GM23338 (cell line): ENCODE results near the gene SZT2. TPM values are rescaled to one million over a fixed set of nuclear protein-coding genes. Genes with fewer than 3 reads are reported as not detected.

ENCODE experiments used
- ATAC-seq: fragments of 200-7000 bp; cut with Tn5 transposase; 3 replicates; pipeline ENCODE4 v1.9.1; 2020
- DNase-seq: peaks from one replicate; pipeline ENCODE4 v3.0.0-alpha.2; 2015; ENCODE audit warnings: low spot score
- H2AFZ ChIP-seq: fragments of 200-600 bp; sonication (generic); 2 replicates; pipeline ENCODE4 v1.8.0; 2016; ENCODE audit warnings: antibody characterized with exemption, mild to moderate bottlenecking, moderate library complexity
- H3F3A ChIP-seq: fragments of 200-600 bp; sonication (generic); replicated peaks from 2 replicates; pipeline ENCODE4 v1.8.0; 2017; ENCODE audit warnings: antibody characterized with exemption, mixed run types, low read depth
- H3K27ac ChIP-seq: fragments of 200-600 bp; sonication (generic); 2 replicates; pipeline ENCODE4 v1.6.1; 2016; ENCODE audit warnings: low read depth
- H3K27me3 ChIP-seq: fragments of 200-600 bp; sonication (generic); 2 replicates; pipeline ENCODE4 v1.8.0; 2016; ENCODE audit warnings: mild to moderate bottlenecking, mixed run types, moderate library complexity; ENCODE audit not compliant: insufficient read depth
- H3K36me3 ChIP-seq: fragments of 200-600 bp; sonication (generic); 2 replicates; pipeline ENCODE4 v1.8.0; 2016; ENCODE audit warnings: mild to moderate bottlenecking; ENCODE audit not compliant: insufficient read depth
- H3K4me1 ChIP-seq: fragments of 200-600 bp; sonication (generic); 2 replicates; pipeline ENCODE4 v1.8.0; 2016; ENCODE audit warnings: mild to moderate bottlenecking, moderate library complexity; ENCODE audit not compliant: insufficient read depth
- H3K4me2 ChIP-seq: fragments of 200-600 bp; sonication (generic); 2 replicates; pipeline ENCODE4 v1.7.1; 2017; ENCODE audit warnings: mixed run types
- H3K4me3 ChIP-seq: fragments of 200-600 bp; sonication (generic); 2 replicates; pipeline ENCODE4 v1.6.1; 2016; ENCODE audit warnings: mixed run types
- H3K79me2 ChIP-seq: fragments of 200-600 bp; sonication (generic); replicated peaks from 2 replicates; pipeline ENCODE4 v1.8.0; 2017; ENCODE audit warnings: mild to moderate bottlenecking; ENCODE audit not compliant: insufficient read depth
- H3K9me2 ChIP-seq: fragments of 200-600 bp; sonication (generic); 2 replicates; pipeline ENCODE4 v1.8.0; 2017; ENCODE audit not compliant: insufficient read depth
- H4K20me1 ChIP-seq: fragments of 200-600 bp; sonication (generic); replicated peaks from 2 replicates; pipeline ENCODE4 v1.8.0; 2017; ENCODE audit warnings: mild to moderate bottlenecking; ENCODE audit not compliant: insufficient read depth
- H3K27ac Mint-ChIP-seq: 2 replicates; pipeline ENCODE4 v1.8.0; 2020; ENCODE audit warnings: inconsistent platforms, mild to moderate bottlenecking, moderate library complexity, mixed read lengths
- H3K27me3 Mint-ChIP-seq: 3 replicates; pipeline ENCODE4 v1.8.0; 2022; ENCODE audit warnings: low read depth, mild to moderate bottlenecking, moderate library complexity, mixed read lengths, inconsistent platforms; ENCODE audit not compliant: insufficient read depth, poor library complexity
- H3K36me3 Mint-ChIP-seq: 3 replicates; pipeline ENCODE4 v1.8.0; 2021; ENCODE audit warnings: low read depth, mild to moderate bottlenecking, inconsistent platforms, moderate library complexity, mixed read lengths
- H3K4me1 Mint-ChIP-seq: 3 replicates; pipeline ENCODE4 v1.8.0; 2020; ENCODE audit warnings: mild to moderate bottlenecking, inconsistent platforms, mixed read lengths
- H3K4me3 Mint-ChIP-seq: 3 replicates; pipeline ENCODE4 v1.8.0; 2021; ENCODE audit warnings: moderate library complexity, mild to moderate bottlenecking, inconsistent platforms, mixed read lengths
- H3K9me3 Mint-ChIP-seq: 3 replicates; pipeline ENCODE4 v1.8.0; 2020; ENCODE audit warnings: moderate library complexity, mild to moderate bottlenecking, inconsistent platforms, mixed read lengths
- CREB1 ChIP-seq: fragments of 250-450 bp; sonication (Bioruptor Pico); IDR thresholded peaks from 2 replicates; pipeline ENCODE4 v1.5.0; 2020; ENCODE audit warnings: low read depth, mild to moderate bottlenecking, moderate library complexity
- CTCF ChIP-seq, 2 experiments: fragments of 200-600 bp in 1 of 2; sonication (generic) in 1 of 2; conservative IDR thresholded peaks; 2 replicates each; pipeline versions ENCODE4 v1.5.1 to v1.6.1; 2016 to 2017; ENCODE audit warnings: antibody characterized with exemption in 2 of 2, low read depth in 2 of 2, mild to moderate bottlenecking in 2 of 2, moderate library complexity in 1 of 2
- EZH2 ChIP-seq: fragments of 200-600 bp; sonication (generic); IDR thresholded peaks from one replicate; pipeline ENCODE4 v1.8.0; 2017; ENCODE audit warnings: antibody characterized with exemption, mild to moderate bottlenecking, low read depth; ENCODE audit not compliant: unreplicated experiment
- EZH2phosphoT487 ChIP-seq: fragments of 200-600 bp; sonication (generic); IDR thresholded peaks from one replicate; pipeline ENCODE4 v1.8.1; 2018; ENCODE audit warnings: antibody characterized with exemption; ENCODE audit not compliant: unreplicated experiment
- JUNB ChIP-seq: IDR thresholded peaks from one replicate; pipeline ENCODE4 v1.6.1; 2016; ENCODE audit warnings: antibody characterized with exemption; ENCODE audit not compliant: unreplicated experiment
- POLR2AphosphoS5 ChIP-seq: IDR thresholded peaks from 2 replicates; pipeline ENCODE4 v1.6.1; 2016; ENCODE audit warnings: antibody characterized with exemption, low read depth
- STAT1 ChIP-seq: IDR thresholded peaks from one replicate; pipeline ENCODE4 v1.6.1; 2016; ENCODE audit warnings: antibody characterized with exemption; ENCODE audit not compliant: unreplicated experiment
- ZNF114 ChIP-seq: fragments of 250-450 bp; sonication (Bioruptor Pico); IDR thresholded peaks from 2 replicates; pipeline ENCODE4 v1.5.0; 2020; ENCODE audit warnings: mild to moderate bottlenecking, moderate library complexity
- ZNF331 ChIP-seq: fragments of 250-450 bp; sonication (Bioruptor Pico); IDR thresholded peaks from 2 replicates; pipeline ENCODE4 v1.5.0; 2020; ENCODE audit warnings: low read depth, mild to moderate bottlenecking, moderate library complexity
- polyA plus RNA-seq: library from polyadenylated mRNA; unstranded; fragments of >200 nt; fragmentation: Nextera tagmentation; extraction: Ambion mirVana; gene quantifications from 2 replicates; pipeline ENCODE4 v1.2.1, GENCODE V29; 2016
- total RNA-seq: library from RNA; depleted of rRNA; stranded (reverse); fragments of >200 nt; shearing (Covaris generic); gene quantifications from 2 replicates; pipeline ENCODE4 v1.2.3, GENCODE V29; 2014
- TF ChIP-seq, protein P1 (sequence below): IDR thresholded peaks from one replicate; pipeline ENCODE4 v1.6.1; 2018; ENCODE audit warnings: antibody characterized with exemption; ENCODE audit not compliant: unreplicated experiment
- TF ChIP-seq, protein P2 (sequence below): IDR thresholded peaks from 2 replicates; pipeline ENCODE4 v1.6.1; 2016; ENCODE audit warnings: antibody characterized with exemption

SZT2 gene
- total and polyA plus RNA-seq, 2 experiments from 2014 or later: 4.1 to 16.1 TPM

- H3K27ac ChIP-seq: no peak overlapping the region
- H3K9me3 Mint-ChIP-seq: no peaks in the 10 kb centered on the region
- ATAC-seq: no peak
Observed at GRCh38 chr1:43388613-43389012, 1.1 kb upstream of the SZT2 start.

More at GRCh38 chr1:43388613-43389012, 1.1 kb upstream of the SZT2 start:
- Histone ChIP-seq H3K4me1 (peaks cover 13% of the 10 kb centered on the region; the same call in 1 of the 2 replicates), H3K9me2 (no peaks in the 10 kb centered on the region), H3K27me3 (no peaks in the 10 kb centered on the region), H2AFZ (no peak overlapping the region), H3K4me3 (peak overlapping the region; percentile 66), H4K20me1 (peaks cover 8% of the 10 kb centered on the region), H3K36me3 (peaks cover 25% of the 10 kb centered on the region), H3K4me2 (peak overlapping the region; percentile 95), H3K79me2 (peaks cover 34% of the 10 kb centered on the region), H3F3A (no peaks in the 10 kb centered on the region)
- peaks cover 3% of the 10 kb centered on the region for H3K27me3 Mint-ChIP-seq
- DNase-seq: no peak
- TF ChIP-seq, protein P1, sequence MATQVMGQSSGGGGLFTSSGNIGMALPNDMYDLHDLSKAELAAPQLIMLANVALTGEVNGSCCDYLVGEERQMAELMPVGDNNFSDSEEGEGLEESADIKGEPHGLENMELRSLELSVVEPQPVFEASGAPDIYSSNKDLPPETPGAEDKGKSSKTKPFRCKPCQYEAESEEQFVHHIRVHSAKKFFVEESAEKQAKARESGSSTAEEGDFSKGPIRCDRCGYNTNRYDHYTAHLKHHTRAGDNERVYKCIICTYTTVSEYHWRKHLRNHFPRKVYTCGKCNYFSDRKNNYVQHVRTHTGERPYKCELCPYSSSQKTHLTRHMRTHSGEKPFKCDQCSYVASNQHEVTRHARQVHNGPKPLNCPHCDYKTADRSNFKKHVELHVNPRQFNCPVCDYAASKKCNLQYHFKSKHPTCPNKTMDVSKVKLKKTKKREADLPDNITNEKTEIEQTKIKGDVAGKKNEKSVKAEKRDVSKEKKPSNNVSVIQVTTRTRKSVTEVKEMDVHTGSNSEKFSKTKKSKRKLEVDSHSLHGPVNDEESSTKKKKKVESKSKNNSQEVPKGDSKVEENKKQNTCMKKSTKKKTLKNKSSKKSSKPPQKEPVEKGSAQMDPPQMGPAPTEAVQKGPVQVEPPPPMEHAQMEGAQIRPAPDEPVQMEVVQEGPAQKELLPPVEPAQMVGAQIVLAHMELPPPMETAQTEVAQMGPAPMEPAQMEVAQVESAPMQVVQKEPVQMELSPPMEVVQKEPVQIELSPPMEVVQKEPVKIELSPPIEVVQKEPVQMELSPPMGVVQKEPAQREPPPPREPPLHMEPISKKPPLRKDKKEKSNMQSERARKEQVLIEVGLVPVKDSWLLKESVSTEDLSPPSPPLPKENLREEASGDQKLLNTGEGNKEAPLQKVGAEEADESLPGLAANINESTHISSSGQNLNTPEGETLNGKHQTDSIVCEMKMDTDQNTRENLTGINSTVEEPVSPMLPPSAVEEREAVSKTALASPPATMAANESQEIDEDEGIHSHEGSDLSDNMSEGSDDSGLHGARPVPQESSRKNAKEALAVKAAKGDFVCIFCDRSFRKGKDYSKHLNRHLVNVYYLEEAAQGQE: no peak
- TF ChIP-seq EZH2phosphoT487: no peak
- no peak for TF ChIP-seq CTCF (conservative IDR thresholded peaks at IDR 0.05; ENCODE audit: low read depth in 2 of 2)
- no peak for TF ChIP-seq CREB1 (CRISPR knock-in tag)
- no peak for TF ChIP-seq POLR2AphosphoS5
- TF ChIP-seq JUNB: no peak
- TF ChIP-seq ZNF331 (CRISPR knock-in tag): no peak
- no peak for TF ChIP-seq EZH2
- TF ChIP-seq STAT1: no peak
- TF ChIP-seq, protein P2, sequence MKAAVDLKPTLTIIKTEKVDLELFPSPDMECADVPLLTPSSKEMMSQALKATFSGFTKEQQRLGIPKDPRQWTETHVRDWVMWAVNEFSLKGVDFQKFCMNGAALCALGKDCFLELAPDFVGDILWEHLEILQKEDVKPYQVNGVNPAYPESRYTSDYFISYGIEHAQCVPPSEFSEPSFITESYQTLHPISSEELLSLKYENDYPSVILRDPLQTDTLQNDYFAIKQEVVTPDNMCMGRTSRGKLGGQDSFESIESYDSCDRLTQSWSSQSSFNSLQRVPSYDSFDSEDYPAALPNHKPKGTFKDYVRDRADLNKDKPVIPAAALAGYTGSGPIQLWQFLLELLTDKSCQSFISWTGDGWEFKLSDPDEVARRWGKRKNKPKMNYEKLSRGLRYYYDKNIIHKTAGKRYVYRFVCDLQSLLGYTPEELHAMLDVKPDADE: no peak
- no peak for TF ChIP-seq ZNF114 (CRISPR knock-in tag)
- H3K27ac Mint-ChIP-seq: no peak overlapping the region
- H3K4me3 Mint-ChIP-seq: peak overlapping the region; percentile 98
- peaks cover 31% of the 10 kb centered on the region for H3K36me3 Mint-ChIP-seq
- H3K4me1 Mint-ChIP-seq: peaks cover 15% of the 10 kb centered on the region
